Measurements from ENCODE around the gene DDR1.

DDR1 gene

GRCh38 chr6:30885999-30886896 is 1.9 kb downstream of the DDR1 start:
- TF ChIP-seq TAF1 (IDR thresholded peaks at IDR 0.05; ENCODE audit: low read depth, low read length) = no peak
- no peak for TF ChIP-seq POLR2AphosphoS5 (IDR thresholded peaks at IDR 0.05; ENCODE audit: low read depth, low read length)
- TF ChIP-seq SPI1 (IDR thresholded peaks at IDR 0.05; ENCODE audit: low read depth, low read length) = no peak
- no peak for TF ChIP-seq PAX5 (IDR thresholded peaks at IDR 0.05; ENCODE audit: insufficient read depth, low read length, severe bottlenecking)
- TF ChIP-seq POU2F2 (IDR thresholded peaks at IDR 0.05; ENCODE audit: low read depth, low read length) = no peak
- no peak for TF ChIP-seq POLR2A (IDR thresholded peaks at IDR 0.05; ENCODE audit: low read depth, low read length)
- DNase-seq (ENCODE audit: insufficient read length, low spot score) (no peak), FAIRE-seq (no peak)

GRCh38 chr6:30886897-30887255 is 2.6 kb downstream of the DDR1 start:
- TF ChIP-seq POLR2AphosphoS5 (IDR thresholded peaks at IDR 0.05; ENCODE audit: low read depth, low read length) = no peak
- DNase-seq (ENCODE audit: insufficient read length, low spot score) = no peak
- FAIRE-seq = no peak

- DNase-seq (ENCODE audit: insufficient read length, low spot score) (no peak), FAIRE-seq (no peak)
- TF ChIP-seq POLR2A (IDR thresholded peaks at IDR 0.05; ENCODE audit: low read depth, low read length) (no peak), PAX5 (IDR thresholded peaks at IDR 0.05; ENCODE audit: insufficient read depth, low read length, severe bottlenecking) (no peak), TAF1 (IDR thresholded peaks at IDR 0.05; ENCODE audit: low read depth, low read length) (no peak), SPI1 (IDR thresholded peaks at IDR 0.05; ENCODE audit: low read depth, low read length) (no peak), POU2F2 (IDR thresholded peaks at IDR 0.05; ENCODE audit: low read depth, low read length) (no peak), POLR2AphosphoS5 (IDR thresholded peaks at IDR 0.05; ENCODE audit: low read depth, low read length) (no peak)
Measured at GRCh38 chr6:30887901-30888815, 3.8 kb downstream of the DDR1 start.

GRCh38 chr6:30888816-30889495 is 4.6 kb downstream of the DDR1 start:
- FAIRE-seq (no peak), DNase-seq (ENCODE audit: insufficient read length, low spot score) (no peak)

GRCh38 chr6:30889496-30889885 is 5.2 kb downstream of the DDR1 start:
- FAIRE-seq (no peak), DNase-seq (ENCODE audit: insufficient read length, low spot score) (no peak)
- TF ChIP-seq PAX5 (IDR thresholded peaks at IDR 0.05; ENCODE audit: insufficient read depth, low read length, severe bottlenecking) (no peak), TAF1 (IDR thresholded peaks at IDR 0.05; ENCODE audit: low read depth, low read length) (no peak), POU2F2 (IDR thresholded peaks at IDR 0.05; ENCODE audit: low read depth, low read length) (no peak), POLR2AphosphoS5 (IDR thresholded peaks at IDR 0.05; ENCODE audit: low read depth, low read length) (no peak), SPI1 (IDR thresholded peaks at IDR 0.05; ENCODE audit: low read depth, low read length) (no peak), POLR2A (IDR thresholded peaks at IDR 0.05; ENCODE audit: low read depth, low read length) (no peak)

More at GRCh38 chr6:30888816-30889495, 4.6 kb downstream of the DDR1 start:
- TF ChIP-seq POU2F2 (IDR thresholded peaks at IDR 0.05; ENCODE audit: low read depth, low read length) (no peak), POLR2AphosphoS5 (IDR thresholded peaks at IDR 0.05; ENCODE audit: low read depth, low read length) (no peak), TAF1 (IDR thresholded peaks at IDR 0.05; ENCODE audit: low read depth, low read length) (no peak), PAX5 (IDR thresholded peaks at IDR 0.05; ENCODE audit: insufficient read depth, low read length, severe bottlenecking) (no peak), POLR2A (IDR thresholded peaks at IDR 0.05; ENCODE audit: low read depth, low read length) (no peak), SPI1 (IDR thresholded peaks at IDR 0.05; ENCODE audit: low read depth, low read length) (no peak)

- FAIRE-seq (no peak), DNase-seq (ENCODE audit: insufficient read length, low spot score) (no peak)
- TF ChIP-seq TAF1 (IDR thresholded peaks at IDR 0.05; ENCODE audit: low read depth, low read length) (no peak), POLR2A (IDR thresholded peaks at IDR 0.05; ENCODE audit: low read depth, low read length) (no peak), POU2F2 (IDR thresholded peaks at IDR 0.05; ENCODE audit: low read depth, low read length) (no peak), SPI1 (IDR thresholded peaks at IDR 0.05; ENCODE audit: low read depth, low read length) (no peak), POLR2AphosphoS5 (IDR thresholded peaks at IDR 0.05; ENCODE audit: low read depth, low read length) (no peak), PAX5 (IDR thresholded peaks at IDR 0.05; ENCODE audit: insufficient read depth, low read length, severe bottlenecking) (no peak)
Measured at GRCh38 chr6:30889921-30890645, 5.8 kb downstream of the DDR1 start.

- DNase-seq (ENCODE audit: insufficient read length, low spot score) (no peak), FAIRE-seq (no peak)
- TF ChIP-seq PAX5 (IDR thresholded peaks at IDR 0.05; ENCODE audit: insufficient read depth, low read length, severe bottlenecking) (no peak), POLR2A (IDR thresholded peaks at IDR 0.05; ENCODE audit: low read depth, low read length) (no peak), SPI1 (IDR thresholded peaks at IDR 0.05; ENCODE audit: low read depth, low read length) (no peak), TAF1 (IDR thresholded peaks at IDR 0.05; ENCODE audit: low read depth, low read length) (no peak), POLR2AphosphoS5 (IDR thresholded peaks at IDR 0.05; ENCODE audit: low read depth, low read length) (no peak), POU2F2 (IDR thresholded peaks at IDR 0.05; ENCODE audit: low read depth, low read length) (no peak)
Measured at GRCh38 chr6:30890646-30891449, 6.5 kb downstream of the DDR1 start.

GRCh38 chr6:30891450-30891723 is 7.1 kb downstream of the DDR1 start:
- TF ChIP-seq POLR2A (IDR thresholded peaks at IDR 0.05; ENCODE audit: low read depth, low read length) (no peak), POLR2AphosphoS5 (IDR thresholded peaks at IDR 0.05; ENCODE audit: low read depth, low read length) (no peak), SPI1 (IDR thresholded peaks at IDR 0.05; ENCODE audit: low read depth, low read length) (no peak), PAX5 (IDR thresholded peaks at IDR 0.05; ENCODE audit: insufficient read depth, low read length, severe bottlenecking) (no peak), TAF1 (IDR thresholded peaks at IDR 0.05; ENCODE audit: low read depth, low read length) (no peak), POU2F2 (IDR thresholded peaks at IDR 0.05; ENCODE audit: low read depth, low read length) (no peak)
- FAIRE-seq = no peak
- no peak for DNase-seq (ENCODE audit: insufficient read length, low spot score)

Data from GM12891 (cell line).